HG02981 (cell line): ENCODE results near the gene PRADC1.

ENCODE experiments used
- ATAC-seq: cut with Tn5 transposase; IDR thresholded peaks from one replicate; pipeline ENCODE4 v1.9.1; 2021; ENCODE audit warnings: mild to moderate bottlenecking, moderate library complexity; ENCODE audit not compliant: unreplicated experiment

The PRADC1 gene

DNA sequence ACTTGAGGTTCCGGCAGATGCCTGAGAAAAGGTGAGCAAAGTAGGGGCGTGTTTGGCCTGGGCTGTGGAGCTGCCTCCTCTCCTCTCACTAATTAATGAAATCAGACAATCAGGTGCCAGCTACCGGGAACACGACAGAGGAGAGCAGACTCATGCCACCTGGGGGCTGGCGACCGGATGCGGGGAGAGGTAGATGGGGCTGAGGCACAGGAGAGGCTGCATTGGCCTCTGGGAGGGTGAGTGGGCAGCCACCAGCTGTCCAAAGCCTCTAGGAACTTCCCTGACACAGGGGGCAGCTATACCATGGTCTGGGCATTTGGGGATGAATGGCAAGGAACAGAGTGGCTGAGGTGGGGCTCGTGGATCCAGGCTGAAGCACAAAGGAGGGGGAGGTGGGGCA lies 26.2 kb upstream of the PRADC1 start:
- no peak for ATAC-seq

GRCh38 chr2:73258913-73259215 lies 25.8 kb upstream of the PRADC1 start:
- no peak for ATAC-seq

GRCh38 chr2:73258186-73258912 lies 25.3 kb upstream of the PRADC1 start:
- no peak for ATAC-seq

DNA sequence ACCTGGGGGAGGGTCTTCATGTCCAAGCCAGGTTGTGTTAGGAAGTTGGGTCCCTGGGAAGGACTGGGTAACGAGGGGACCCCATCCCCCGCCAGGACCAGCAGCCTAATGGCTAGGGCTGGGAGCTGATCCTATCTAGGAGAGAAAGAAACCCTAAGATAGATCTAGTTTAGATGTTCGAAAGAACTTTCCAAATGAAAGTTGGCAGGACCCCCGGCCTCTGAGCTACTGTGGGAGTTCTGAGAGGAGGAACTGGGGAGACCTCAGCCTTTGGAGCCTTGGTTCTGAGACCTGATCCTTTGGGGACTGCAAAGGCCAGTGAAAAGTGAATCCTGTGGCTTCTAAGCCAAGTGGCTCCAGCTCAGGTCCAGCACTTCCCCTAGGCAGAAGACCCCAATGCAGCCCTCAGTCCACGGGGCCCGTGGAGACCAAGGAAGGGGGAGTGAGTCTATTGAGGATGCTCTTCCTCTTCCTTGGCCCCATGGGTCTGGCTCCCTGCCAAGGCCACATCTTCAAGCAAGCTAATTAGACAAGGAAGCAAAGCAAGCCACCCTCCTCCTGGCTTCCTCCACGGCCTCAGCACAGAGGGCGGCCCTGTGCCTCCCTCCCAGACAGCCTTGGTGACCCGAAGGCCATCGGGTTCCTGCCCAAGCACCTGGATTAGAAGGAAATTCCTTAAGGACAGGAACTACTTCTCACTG lies 24.5 kb upstream of the PRADC1 start:
- ATAC-seq: no peak

DNA sequence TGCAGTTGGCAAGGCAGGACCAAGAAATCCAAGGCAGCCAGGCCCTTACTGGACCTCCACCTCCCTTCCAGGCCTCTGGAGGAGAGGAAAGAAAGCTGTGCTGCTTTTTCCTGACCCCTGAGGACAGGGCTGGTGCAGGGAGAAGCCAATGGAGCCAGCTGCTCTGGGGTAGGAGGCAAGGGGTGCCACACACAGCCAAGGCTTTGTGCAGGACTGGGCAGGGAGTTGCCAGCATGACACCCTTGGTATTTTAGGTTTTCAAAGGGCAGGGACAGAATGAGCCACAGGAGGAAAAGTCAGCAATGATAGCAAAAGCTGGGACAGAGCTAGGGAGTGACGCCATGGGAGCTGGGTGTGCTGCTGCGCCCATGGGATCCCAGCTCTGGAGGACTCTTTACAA lies 24.0 kb upstream of the PRADC1 start:
- no peak for ATAC-seq

DNA sequence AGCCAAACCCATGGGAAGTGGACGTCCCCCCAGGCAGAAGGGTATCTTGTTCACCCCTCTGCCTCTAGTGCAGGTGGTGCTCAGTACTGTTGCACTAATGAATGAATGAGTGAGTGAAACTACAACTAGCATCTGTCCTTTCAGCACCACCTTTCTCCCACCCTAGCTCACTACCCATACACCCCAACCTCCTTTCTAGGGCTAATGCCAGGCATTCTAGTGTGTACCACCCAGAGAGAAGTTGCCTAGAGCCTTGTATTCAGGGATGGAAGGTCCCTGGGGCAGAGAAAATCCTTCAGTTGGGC lies 23.5 kb upstream of the PRADC1 start:
- ATAC-seq: no peak

DNA sequence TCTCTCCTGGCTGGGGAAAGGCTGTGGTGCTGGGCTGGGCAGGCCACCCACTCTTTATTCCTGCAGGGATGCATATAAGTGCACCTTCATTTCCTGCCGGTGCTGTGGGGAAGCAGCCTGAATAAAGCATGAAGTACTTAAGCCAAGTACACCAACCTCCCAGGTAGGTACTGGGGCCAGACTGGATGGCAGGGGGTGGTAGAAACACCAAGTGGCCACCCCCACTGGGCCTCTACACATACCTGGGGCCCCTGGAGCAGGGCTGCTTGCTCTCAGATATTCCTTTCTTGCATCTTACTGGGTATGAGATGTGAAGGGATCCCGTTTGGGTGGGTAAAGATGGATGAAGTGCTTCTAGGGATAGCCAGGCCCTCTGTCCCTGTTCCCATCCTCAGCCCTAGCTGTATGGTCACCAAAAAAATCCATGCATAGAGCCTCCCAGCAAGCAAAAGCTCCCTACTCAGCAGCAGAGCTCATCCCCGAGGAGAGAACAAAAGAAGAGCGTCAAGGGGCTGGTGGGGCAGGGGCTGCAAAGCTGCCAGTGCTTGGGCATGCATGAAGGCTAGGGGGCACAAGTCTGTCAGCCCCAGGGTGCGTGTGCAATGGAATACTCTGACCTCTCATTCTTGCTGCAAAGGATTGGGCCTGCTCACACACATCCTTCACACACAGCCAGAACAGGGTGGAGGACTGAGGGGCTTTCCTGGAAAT lies 23.0 kb upstream of the PRADC1 start:
- ATAC-seq: no peak

DNA sequence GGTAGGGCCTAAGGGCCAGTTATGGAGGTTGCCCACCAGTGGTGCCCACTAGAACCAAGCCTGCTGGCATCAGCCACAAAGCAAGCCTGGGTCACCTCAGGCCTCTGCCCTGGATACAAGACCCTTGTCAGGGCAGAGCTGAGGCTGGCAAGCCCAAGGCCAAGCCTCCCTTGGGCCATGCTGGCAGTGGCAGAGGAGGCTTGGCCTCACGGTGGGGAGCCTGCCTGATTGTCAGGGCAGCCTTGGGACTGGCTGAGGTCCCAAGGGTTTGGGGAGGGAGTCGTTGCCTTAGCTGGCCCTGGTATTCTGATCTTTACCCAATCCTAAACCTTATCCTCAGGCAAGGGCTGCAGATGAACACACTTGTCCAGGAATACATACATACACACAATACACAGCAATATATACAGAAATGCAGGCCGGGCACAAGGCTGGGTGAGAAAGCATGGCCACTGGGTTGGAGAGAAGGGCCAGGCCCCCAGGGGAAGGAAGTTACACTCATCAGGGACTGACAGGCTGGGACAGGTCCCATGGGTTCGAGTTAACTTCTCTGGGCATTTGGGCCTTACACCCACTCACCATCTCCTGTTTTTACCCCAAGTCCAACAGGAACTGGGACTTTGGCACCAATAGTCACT lies 22.1 kb upstream of the PRADC1 start:
- ATAC-seq: no peak

GRCh38 chr2:73254343-73255006 lies 21.4 kb upstream of the PRADC1 start:
- no peak for ATAC-seq

- no peak for ATAC-seq
Measured at GRCh38 chr2:73253901-73254300, 20.9 kb upstream of the PRADC1 start.

DNA sequence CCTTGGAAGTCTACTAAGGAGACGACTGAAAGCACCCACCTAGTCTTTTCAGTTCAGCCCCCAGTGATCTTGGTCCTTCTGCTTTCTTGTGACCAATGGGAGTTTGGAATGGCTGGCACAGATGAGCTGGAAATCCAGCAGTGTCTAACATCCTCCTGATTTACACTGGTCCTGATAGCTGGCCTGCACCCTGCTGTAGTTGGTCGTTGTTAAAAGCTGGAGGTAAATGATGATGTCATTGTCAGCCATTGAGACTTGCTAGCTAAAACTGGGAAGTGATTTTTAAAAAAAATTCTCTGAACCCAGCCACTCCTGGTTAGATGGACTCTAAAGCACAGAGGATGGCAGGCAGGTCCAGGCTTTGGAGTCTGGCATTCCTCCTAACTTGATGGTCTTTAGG lies 20.4 kb upstream of the PRADC1 start:
- ATAC-seq: no peak

DNA sequence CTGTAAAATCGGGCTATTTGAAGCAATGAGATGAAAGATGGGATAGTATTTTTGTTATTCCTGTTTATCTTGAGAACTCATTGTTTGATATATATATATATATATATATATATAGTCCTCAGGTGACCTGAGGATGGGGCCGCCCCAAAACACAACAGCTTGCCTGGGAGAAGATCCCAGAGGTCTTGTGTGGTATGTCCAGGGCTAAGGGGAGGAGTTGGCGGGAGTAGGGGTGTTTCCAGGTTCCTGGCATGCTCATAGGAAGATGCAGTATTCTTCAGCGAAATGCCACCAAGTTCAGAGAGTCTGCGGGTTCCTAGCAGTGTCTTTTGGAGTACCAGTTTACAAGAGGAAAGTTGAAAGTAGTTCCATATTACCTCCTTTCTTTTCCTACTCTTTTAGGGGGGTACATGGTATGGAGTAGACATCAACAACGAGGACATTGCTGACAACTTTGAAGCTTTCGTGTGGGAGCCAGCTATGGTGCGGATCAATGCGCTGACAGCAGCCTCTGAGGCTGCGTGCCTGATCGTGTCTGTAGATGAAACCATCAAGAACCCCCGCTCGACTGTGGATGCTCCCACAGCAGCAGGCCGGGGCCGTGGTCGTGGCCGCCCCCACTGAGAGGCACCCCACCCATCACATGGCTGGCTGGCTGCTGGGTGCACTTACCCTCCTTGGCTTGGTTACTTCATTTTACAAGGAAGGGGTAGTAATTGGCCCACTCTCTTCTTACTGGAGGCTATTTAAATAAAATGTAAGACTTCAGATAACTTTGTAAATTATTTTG lies 19.4 kb upstream of the PRADC1 start:
- ATAC-seq: no peak

- no peak for ATAC-seq
Measured at GRCh38 chr2:73250872-73251846, 18.1 kb upstream of the PRADC1 start.

DNA sequence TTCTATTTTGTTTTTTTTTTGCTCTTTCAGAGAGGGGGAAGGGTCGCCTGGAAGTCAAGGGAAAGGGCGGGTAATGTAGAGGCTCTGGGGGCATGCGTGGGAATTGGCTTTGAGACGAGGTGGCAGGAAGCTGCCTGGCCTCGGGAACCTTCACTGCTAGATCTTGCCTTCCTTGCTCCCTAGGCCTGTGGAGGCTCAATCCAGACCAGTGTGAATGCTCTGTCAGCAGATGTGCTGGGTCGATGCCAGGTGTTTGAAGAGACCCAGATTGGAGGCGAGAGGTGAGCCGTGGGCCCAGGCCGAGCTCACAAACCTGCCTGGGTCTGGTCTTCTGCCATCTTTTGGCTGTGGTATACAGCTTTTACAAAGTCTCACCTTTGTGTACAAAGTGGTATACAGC lies 16.6 kb upstream of the PRADC1 start:
- no peak for ATAC-seq

DNA sequence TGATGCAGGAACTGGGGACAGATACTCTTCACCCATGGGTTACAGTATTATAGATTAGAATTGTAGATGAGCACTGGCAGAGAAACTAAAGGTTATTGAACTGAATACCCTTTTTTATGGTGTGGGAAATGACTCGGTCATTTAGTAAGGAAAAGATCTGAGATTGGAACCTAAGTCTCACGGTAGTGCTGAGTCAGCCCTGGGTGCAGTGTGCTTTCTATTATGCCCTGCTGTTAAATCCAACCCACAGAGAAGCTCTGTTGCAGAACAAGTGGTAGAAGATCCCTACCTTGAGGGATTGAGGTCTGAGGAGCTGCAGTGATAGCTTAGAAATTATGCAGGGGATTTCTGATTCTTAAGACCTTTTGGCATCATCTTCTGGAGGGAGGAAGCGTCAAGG lies 13.8 kb upstream of the PRADC1 start:
- no peak for ATAC-seq

DNA sequence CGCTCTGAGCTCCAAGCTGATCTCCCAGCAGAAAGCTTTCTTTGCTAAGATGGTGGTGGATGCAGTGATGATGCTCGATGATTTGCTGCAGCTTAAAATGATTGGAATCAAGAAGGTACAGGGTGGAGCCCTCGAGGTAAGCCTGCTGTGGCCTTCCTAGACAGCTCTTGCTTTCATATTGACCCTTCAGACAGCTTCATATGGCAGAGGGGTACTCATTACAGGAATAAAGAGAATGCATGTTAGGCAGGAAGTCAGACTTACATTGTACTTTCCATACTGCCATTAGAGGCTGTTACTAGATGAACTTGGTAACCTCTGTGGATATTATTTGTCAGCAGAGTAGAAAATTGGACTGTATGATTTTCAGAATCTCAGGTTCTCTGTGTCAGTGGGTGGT lies 11.5 kb upstream of the PRADC1 start:
- ATAC-seq: no peak

GRCh38 chr2:73243884-73244570 lies 11.0 kb upstream of the PRADC1 start:
- no peak for ATAC-seq

- ATAC-seq: no peak
Measured at GRCh38 chr2:73239776-73240175, 6.7 kb upstream of the PRADC1 start.

DNA sequence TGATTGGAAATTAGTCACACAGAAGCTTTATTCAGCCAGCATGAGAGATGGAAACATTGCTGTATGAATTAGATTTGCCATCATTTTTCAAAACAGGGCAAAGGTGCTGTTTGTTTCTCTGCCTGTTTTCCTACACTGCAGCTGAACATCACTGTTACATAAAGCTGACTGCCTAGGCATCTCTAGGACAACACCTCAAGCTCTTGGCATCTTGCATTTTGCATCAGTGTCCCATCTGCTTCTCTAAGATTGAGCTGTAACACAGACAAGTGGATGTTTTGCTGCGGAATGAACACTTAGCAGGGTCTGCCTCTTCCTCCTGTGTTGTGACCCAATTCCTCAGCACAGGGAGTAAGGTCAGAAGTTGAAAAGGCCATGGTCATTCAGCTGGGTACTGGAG lies 5.9 kb upstream of the PRADC1 start:
- ATAC-seq: no peak
